Nephron progenitor cell (in vitro differentiated cells): ENCODE results near the gene RNF214.

ENCODE experiments used
- DNase-seq: peaks from one replicate; pipeline ENCODE4 v3.0.0; 2021
- H3K27ac Mint-ChIP-seq: 2 replicates; pipeline ENCODE4 v1.8.0; 2021; ENCODE audit warnings: mild to moderate bottlenecking, moderate library complexity, mixed read lengths
- H3K27me3 Mint-ChIP-seq: 2 replicates; pipeline ENCODE4 v1.8.0; 2021; ENCODE audit warnings: mild to moderate bottlenecking, low read depth, mixed read lengths; ENCODE audit not compliant: poor library complexity
- H3K36me3 Mint-ChIP-seq: 2 replicates; pipeline ENCODE4 v1.8.0; 2021; ENCODE audit warnings: low read depth, mixed read lengths
- H3K4me1 Mint-ChIP-seq: 2 replicates; pipeline ENCODE4 v1.8.0; 2021; ENCODE audit warnings: mixed read lengths
- H3K4me3 Mint-ChIP-seq: 2 replicates; pipeline ENCODE4 v1.8.0; 2021; ENCODE audit warnings: mild to moderate bottlenecking, moderate library complexity, mixed read lengths
- H3K9me3 Mint-ChIP-seq: 2 replicates; pipeline ENCODE4 v1.8.0; 2021; ENCODE audit warnings: mild to moderate bottlenecking, moderate library complexity, mixed read lengths
- TF ChIP-seq, protein P1 (sequence below): fragments of 200-600 bp; sonication (generic); IDR thresholded peaks from 2 replicates; pipeline ENCODE4 v1.5.0; 2021; ENCODE audit warnings: antibody characterized with exemption

RNF214 gene

DNA sequence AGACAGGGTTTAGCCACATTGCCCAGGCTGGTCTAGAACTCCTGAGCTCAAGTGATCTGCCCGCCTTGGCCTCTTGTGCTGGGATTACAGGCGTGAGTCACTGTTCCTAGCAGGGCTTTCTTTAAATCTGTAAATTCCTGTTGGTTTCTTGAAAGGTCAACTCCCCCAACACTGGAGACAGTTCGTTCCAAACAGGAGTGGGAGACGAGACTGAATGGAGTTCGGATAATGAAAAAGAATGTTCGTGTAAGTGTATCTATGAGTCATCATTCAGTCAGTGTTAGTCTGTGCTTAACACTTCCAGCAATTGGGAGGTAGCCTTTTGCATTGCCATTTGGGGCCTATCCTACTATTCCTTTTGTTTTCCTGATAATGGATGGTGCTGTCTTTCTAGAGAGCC, 48.7 kb downstream of the RNF214 start:
- TF ChIP-seq, protein P1, sequence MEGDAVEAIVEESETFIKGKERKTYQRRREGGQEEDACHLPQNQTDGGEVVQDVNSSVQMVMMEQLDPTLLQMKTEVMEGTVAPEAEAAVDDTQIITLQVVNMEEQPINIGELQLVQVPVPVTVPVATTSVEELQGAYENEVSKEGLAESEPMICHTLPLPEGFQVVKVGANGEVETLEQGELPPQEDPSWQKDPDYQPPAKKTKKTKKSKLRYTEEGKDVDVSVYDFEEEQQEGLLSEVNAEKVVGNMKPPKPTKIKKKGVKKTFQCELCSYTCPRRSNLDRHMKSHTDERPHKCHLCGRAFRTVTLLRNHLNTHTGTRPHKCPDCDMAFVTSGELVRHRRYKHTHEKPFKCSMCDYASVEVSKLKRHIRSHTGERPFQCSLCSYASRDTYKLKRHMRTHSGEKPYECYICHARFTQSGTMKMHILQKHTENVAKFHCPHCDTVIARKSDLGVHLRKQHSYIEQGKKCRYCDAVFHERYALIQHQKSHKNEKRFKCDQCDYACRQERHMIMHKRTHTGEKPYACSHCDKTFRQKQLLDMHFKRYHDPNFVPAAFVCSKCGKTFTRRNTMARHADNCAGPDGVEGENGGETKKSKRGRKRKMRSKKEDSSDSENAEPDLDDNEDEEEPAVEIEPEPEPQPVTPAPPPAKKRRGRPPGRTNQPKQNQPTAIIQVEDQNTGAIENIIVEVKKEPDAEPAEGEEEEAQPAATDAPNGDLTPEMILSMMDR: no peak
- no peak overlapping the region for H3K4me3 Mint-ChIP-seq
- no peak overlapping the region for H3K27ac Mint-ChIP-seq
- H3K4me1 Mint-ChIP-seq: no peaks in the 10 kb centered on the region
- no peak for DNase-seq
- no peaks in the 10 kb centered on the region for H3K9me3 Mint-ChIP-seq
- no peaks in the 10 kb centered on the region for H3K27me3 Mint-ChIP-seq
- peaks cover 64% of the 10 kb centered on the region for H3K36me3 Mint-ChIP-seq

DNA sequence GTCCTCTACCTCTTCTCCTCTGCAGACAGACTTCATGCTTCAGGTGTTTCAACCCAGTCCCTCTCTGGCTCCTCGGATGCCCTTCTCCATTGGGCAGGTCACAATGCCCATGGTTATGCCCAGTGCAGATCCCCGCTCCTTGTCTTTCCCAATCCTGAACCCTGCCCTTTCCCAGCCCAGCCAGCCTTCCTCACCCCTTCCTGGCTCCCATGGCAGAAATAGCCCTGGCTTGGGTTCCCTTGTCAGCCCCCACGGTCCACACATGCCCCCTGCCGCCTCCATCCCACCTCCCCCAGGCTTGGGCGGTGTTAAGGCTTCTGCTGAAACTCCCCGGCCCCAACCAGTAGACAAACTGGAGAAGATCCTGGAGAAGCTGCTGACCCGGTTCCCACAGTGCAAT, 49.4 kb downstream of the RNF214 start:
- Mint-ChIP-seq H3K4me3 (no peak overlapping the region), H3K27me3 (no peaks in the 10 kb centered on the region), H3K4me1 (no peaks in the 10 kb centered on the region), H3K9me3 (no peaks in the 10 kb centered on the region), H3K36me3 (peaks cover 68% of the 10 kb centered on the region), H3K27ac (peak overlapping the region; percentile 7)
- TF ChIP-seq, protein P1: no peak
- no peak for DNase-seq

DNA sequence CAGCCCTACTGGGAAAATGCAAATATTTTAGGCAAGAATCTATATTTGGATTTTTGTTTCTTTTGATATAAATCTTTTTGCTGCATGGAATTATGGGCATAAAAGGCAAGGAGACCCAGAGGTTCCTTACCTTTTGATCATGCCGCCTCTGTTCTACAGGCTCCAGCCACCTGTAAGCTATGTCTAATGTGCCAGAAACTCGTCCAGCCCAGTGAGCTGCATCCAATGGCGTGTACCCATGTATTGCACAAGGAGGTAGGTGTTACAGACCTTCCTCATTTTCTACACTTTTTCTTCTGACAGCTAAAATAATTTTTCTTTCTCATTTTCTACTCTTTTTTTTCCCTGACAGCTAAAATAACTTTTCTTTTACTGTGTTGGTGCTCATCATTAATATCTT, 50.5 kb downstream of the RNF214 start:
- H3K4me1 Mint-ChIP-seq: no peaks in the 10 kb centered on the region
- H3K9me3 Mint-ChIP-seq: no peaks in the 10 kb centered on the region
- no peak for DNase-seq
- H3K27ac Mint-ChIP-seq: no peak overlapping the region
- no peak overlapping the region for H3K4me3 Mint-ChIP-seq
- H3K36me3 Mint-ChIP-seq: peaks cover 69% of the 10 kb centered on the region
- no peaks in the 10 kb centered on the region for H3K27me3 Mint-ChIP-seq
- TF ChIP-seq, protein P1: no peak

DNA sequence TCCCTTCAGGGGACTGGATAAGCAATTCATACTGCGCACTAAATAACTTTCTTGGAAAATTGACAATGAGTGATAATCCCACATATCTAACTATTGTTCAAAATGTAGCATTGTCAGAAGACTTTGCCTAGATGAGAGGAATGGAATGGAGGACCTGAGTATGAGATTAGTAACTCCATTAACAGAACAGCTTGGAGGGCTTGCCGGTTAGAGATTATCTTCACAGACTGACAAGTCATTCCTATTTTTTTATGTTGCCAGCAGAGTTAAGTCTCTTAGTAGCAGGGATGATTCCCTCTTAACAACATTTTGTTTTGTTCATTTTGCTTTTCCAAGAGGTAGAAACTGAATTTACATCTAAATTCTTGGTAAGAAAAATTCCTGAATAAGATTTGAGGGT, 51.6 kb downstream of the RNF214 start:
- TF ChIP-seq, protein P1: no peak
- Mint-ChIP-seq H3K4me3 (no peak overlapping the region), H3K27me3 (no peaks in the 10 kb centered on the region), H3K9me3 (no peaks in the 10 kb centered on the region), H3K27ac (no peak overlapping the region), H3K4me1 (no peaks in the 10 kb centered on the region), H3K36me3 (peaks cover 77% of the 10 kb centered on the region)
- DNase-seq: no peak

DNA sequence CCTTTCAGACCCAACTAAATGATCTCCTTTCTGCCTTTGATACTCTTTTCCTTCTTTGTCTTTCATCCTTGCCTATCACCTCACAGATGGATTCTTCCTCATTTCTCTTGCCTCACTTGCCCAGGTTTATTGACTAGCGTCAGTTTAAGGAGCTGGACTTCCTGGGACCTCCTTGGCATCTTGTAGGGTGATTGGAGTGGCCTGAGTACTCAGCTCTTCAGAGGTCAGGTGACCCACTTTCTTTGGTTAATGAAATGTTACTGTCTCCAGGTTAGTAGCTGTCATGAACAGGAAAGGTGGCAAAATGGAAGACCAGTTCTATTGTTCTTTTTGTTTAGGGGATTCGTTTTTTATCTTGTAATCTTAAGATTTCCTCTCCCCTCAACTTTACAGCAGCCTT, 54.1 kb downstream of the RNF214 start:
- TF ChIP-seq, protein P1: no peak
- Mint-ChIP-seq H3K4me3 (no peak overlapping the region), H3K4me1 (no peaks in the 10 kb centered on the region), H3K27me3 (no peaks in the 10 kb centered on the region), H3K27ac (peak overlapping the region; percentile 0), H3K9me3 (no peaks in the 10 kb centered on the region), H3K36me3 (peaks cover 81% of the 10 kb centered on the region)
- DNase-seq: no peak

DNA sequence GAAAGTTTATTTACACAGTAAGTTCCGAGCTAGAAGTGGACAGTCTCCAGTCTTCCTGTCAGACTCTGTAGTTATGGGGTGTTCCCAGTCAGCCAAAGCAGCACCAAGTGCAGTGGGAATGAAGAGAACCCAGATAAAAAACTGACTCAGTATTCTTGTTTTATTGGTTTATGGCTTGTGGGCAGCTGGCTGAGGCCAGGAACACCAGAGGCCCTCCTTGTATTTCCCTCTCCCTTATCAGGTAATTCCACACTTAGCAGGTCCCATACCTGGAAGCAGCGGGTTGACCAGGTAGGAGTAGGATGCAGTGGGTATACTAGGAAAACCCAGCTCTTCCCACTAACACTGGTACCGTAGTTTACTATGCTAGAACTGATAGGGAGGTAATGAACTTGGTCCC, 55.2 kb downstream of the RNF214 start:
- H3K27me3 Mint-ChIP-seq: no peaks in the 10 kb centered on the region
- no peaks in the 10 kb centered on the region for H3K9me3 Mint-ChIP-seq
- DNase-seq: no peak
- no peaks in the 10 kb centered on the region for H3K4me1 Mint-ChIP-seq
- H3K36me3 Mint-ChIP-seq: peaks cover 81% of the 10 kb centered on the region
- no peak overlapping the region for H3K4me3 Mint-ChIP-seq
- TF ChIP-seq, protein P1: no peak
- H3K27ac Mint-ChIP-seq: no peak overlapping the region
